ENCODE results near the gene PCDH19.

The PCDH19 gene

DNA sequence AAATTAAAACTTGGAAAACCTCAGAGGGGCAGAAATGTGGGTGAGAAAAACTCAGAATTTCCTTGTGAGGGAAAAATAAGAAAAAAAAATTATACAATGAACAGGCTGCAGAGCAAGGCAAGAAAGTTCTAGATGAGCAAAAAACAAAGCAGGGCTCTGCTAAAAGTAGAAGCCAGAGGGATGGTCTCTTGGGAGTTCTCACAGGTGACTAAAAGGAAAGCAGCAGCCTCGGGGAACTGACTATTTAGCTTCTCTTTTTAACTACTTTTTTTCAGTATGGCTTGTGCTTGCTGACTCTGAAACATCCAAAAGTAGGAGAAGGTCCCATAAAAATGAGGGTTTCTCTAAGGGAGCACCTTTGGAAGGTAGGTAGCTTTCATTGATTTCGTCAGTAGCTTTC is 36.4 kb downstream of the PCDH19 start:
- no peak overlapping the region for H2AFZ ChIP-seq (ENCODE audit: insufficient read depth, low read length, poor library complexity)
- no peak overlapping the region for H3K27ac ChIP-seq (ENCODE audit: low read depth, low read length)
- H2BK120ac ChIP-seq (ENCODE audit: insufficient read depth, low read length, poor library complexity): no peak overlapping the region
- no peak overlapping the region for H2AK5ac ChIP-seq (ENCODE audit: low read length)
- H3K9me3 ChIP-seq (ENCODE audit: insufficient read depth, low read depth, low read length): no peaks in the 10 kb centered on the region
- no peak overlapping the region for H4K12ac ChIP-seq (ENCODE audit: low read depth, low read length)
- no peak overlapping the region for H4K8ac ChIP-seq (ENCODE audit: low read depth, low read length)
- H3K9ac ChIP-seq (ENCODE audit: low read length): no peak overlapping the region
- H3K23ac ChIP-seq (ENCODE audit: low read length): no peak overlapping the region
- H3K4me3 ChIP-seq (ENCODE audit: low read depth, low read length): no peak overlapping the region
- no CpG with 5 or more reads among the region's 2 CpGs for WGBS (ENCODE audit: extremely low coverage, insufficient coverage, insufficient read length)
- H3K36me3 ChIP-seq (ENCODE audit: control insufficient read depth in 1 of 2, insufficient read depth in 2 of 2, low read length in 2 of 2): no peaks in the 10 kb centered on the region
- no peaks in the 10 kb centered on the region for H3K79me1 ChIP-seq (ENCODE audit: low read length)
- H3K18ac ChIP-seq (ENCODE audit: low read length): no peak overlapping the region
- no peaks in the 10 kb centered on the region for H3K4me1 ChIP-seq (ENCODE audit: control insufficient read depth in 1 of 2, insufficient read depth in 2 of 2, low read length in 2 of 2)
- H3K4ac ChIP-seq (ENCODE audit: low read depth, low read length): no peak overlapping the region
- H3K79me2 ChIP-seq (ENCODE audit: control insufficient read depth, insufficient read depth, low read length, poor library complexity): no peaks in the 10 kb centered on the region
- no peaks in the 10 kb centered on the region for H3K27me3 ChIP-seq (ENCODE audit: insufficient read depth, low read length)
- no peak overlapping the region for H3K4me2 ChIP-seq (ENCODE audit: low read length)
- no peak overlapping the region for H2BK12ac ChIP-seq (ENCODE audit: low read length)
- H2BK5ac ChIP-seq (ENCODE audit: low read depth, low read length, poor library complexity): no peak overlapping the region
- DNase-seq: no peak
- no peak overlapping the region for H4K91ac ChIP-seq (ENCODE audit: low read depth, low read length)
- H3K14ac ChIP-seq (ENCODE audit: low read length): no peak overlapping the region

- no peak overlapping the region for H3K18ac ChIP-seq (ENCODE audit: low read length)
- DNase-seq: peak in 1 of 2 donors; percentile 41
- no peaks in the 10 kb centered on the region for H3K79me1 ChIP-seq (ENCODE audit: low read length)
- H4K91ac ChIP-seq (ENCODE audit: low read depth, low read length): no peak overlapping the region
- H3K4me3 ChIP-seq (ENCODE audit: low read depth, low read length): no peak overlapping the region
- H2AK5ac ChIP-seq (ENCODE audit: low read length): no peak overlapping the region
- H3K79me2 ChIP-seq (ENCODE audit: control insufficient read depth, insufficient read depth, low read length, poor library complexity): no peaks in the 10 kb centered on the region
- H3K14ac ChIP-seq (ENCODE audit: low read length): no peak overlapping the region
- no peaks in the 10 kb centered on the region for H3K9me3 ChIP-seq (ENCODE audit: insufficient read depth, low read depth, low read length)
- no peak overlapping the region for H3K9ac ChIP-seq (ENCODE audit: low read length)
- H3K4me1 ChIP-seq (ENCODE audit: control insufficient read depth in 1 of 2, insufficient read depth in 2 of 2, low read length in 2 of 2): no peaks in the 10 kb centered on the region
- no peaks in the 10 kb centered on the region for H3K36me3 ChIP-seq (ENCODE audit: control insufficient read depth in 1 of 2, insufficient read depth in 2 of 2, low read length in 2 of 2)
- H2BK5ac ChIP-seq (ENCODE audit: low read depth, low read length, poor library complexity): no peak overlapping the region
- H2BK12ac ChIP-seq (ENCODE audit: low read length): no peak overlapping the region
- no peak overlapping the region for H2AFZ ChIP-seq (ENCODE audit: insufficient read depth, low read length, poor library complexity)
- H3K23ac ChIP-seq (ENCODE audit: low read length): no peak overlapping the region
- H2BK120ac ChIP-seq (ENCODE audit: insufficient read depth, low read length, poor library complexity): no peak overlapping the region
- H3K27ac ChIP-seq (ENCODE audit: low read depth, low read length): no peak overlapping the region
- no peak overlapping the region for H3K4me2 ChIP-seq (ENCODE audit: low read length)
- H4K8ac ChIP-seq (ENCODE audit: low read depth, low read length): no peak overlapping the region
- H3K27me3 ChIP-seq (ENCODE audit: insufficient read depth, low read length): no peaks in the 10 kb centered on the region
- no peak overlapping the region for H4K12ac ChIP-seq (ENCODE audit: low read depth, low read length)
- no peak overlapping the region for H3K4ac ChIP-seq (ENCODE audit: low read depth, low read length)
Observed at GRCh38 chrX:100368167-100368566, 41.9 kb downstream of the PCDH19 start.

- H3K27ac ChIP-seq (ENCODE audit: low read depth, low read length): no peak overlapping the region
- no peaks in the 10 kb centered on the region for H3K79me1 ChIP-seq (ENCODE audit: low read length)
- H3K4me2 ChIP-seq (ENCODE audit: low read length): no peak overlapping the region
- no peak overlapping the region for H3K9ac ChIP-seq (ENCODE audit: low read length)
- no peak overlapping the region for H4K8ac ChIP-seq (ENCODE audit: low read depth, low read length)
- H4K12ac ChIP-seq (ENCODE audit: low read depth, low read length): no peak overlapping the region
- H3K14ac ChIP-seq (ENCODE audit: low read length): no peak overlapping the region
- no CpG with 5 or more reads among the region's 3 CpGs for WGBS (ENCODE audit: extremely low coverage, insufficient coverage, insufficient read length)
- no peak overlapping the region for H2AFZ ChIP-seq (ENCODE audit: insufficient read depth, low read length, poor library complexity)
- no peak for DNase-seq
- H2AK5ac ChIP-seq (ENCODE audit: low read length): no peak overlapping the region
- H3K27me3 ChIP-seq (ENCODE audit: insufficient read depth, low read length): no peaks in the 10 kb centered on the region
- no peak overlapping the region for H2BK120ac ChIP-seq (ENCODE audit: insufficient read depth, low read length, poor library complexity)
- H2BK12ac ChIP-seq (ENCODE audit: low read length): no peak overlapping the region
- H2BK5ac ChIP-seq (ENCODE audit: low read depth, low read length, poor library complexity): no peak overlapping the region
- no peaks in the 10 kb centered on the region for H3K9me3 ChIP-seq (ENCODE audit: insufficient read depth, low read depth, low read length)
- H4K91ac ChIP-seq (ENCODE audit: low read depth, low read length): no peak overlapping the region
- H3K36me3 ChIP-seq (ENCODE audit: control insufficient read depth in 1 of 2, insufficient read depth in 2 of 2, low read length in 2 of 2): no peaks in the 10 kb centered on the region
- H3K18ac ChIP-seq (ENCODE audit: low read length): no peak overlapping the region
- H3K4me1 ChIP-seq (ENCODE audit: control insufficient read depth in 1 of 2, insufficient read depth in 2 of 2, low read length in 2 of 2): no peaks in the 10 kb centered on the region
- H3K4ac ChIP-seq (ENCODE audit: low read depth, low read length): no peak overlapping the region
- H3K79me2 ChIP-seq (ENCODE audit: control insufficient read depth, insufficient read depth, low read length, poor library complexity): no peaks in the 10 kb centered on the region
- no peak overlapping the region for H3K23ac ChIP-seq (ENCODE audit: low read length)
- H3K4me3 ChIP-seq (ENCODE audit: low read depth, low read length): no peak overlapping the region
Observed at GRCh38 chrX:100363896-100364295, 46.2 kb downstream of the PCDH19 start.

DNA sequence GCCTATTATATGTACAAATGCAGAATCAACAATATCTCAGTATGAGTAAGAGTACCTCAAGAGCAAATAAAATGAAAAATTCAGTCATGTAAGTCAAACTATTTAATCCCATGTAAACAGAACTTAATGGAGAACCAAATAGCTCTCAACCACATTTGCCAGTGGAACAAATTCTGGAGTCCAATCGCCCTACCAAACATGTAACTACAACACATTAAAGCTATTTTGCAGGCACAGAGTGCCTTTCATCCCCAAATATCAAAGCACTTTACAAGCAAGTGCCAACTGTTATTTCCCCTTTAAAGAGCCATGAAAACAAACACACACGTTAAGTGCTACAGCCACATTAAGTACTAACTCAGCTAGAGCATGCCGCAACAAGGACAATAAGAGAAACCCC is 51.3 kb downstream of the PCDH19 start:
- H3K9me3 ChIP-seq (ENCODE audit: insufficient read depth, low read depth, low read length): no peaks in the 10 kb centered on the region
- no peaks in the 10 kb centered on the region for H3K36me3 ChIP-seq (ENCODE audit: control insufficient read depth in 1 of 2, insufficient read depth in 2 of 2, low read length in 2 of 2)
- H3K27me3 ChIP-seq (ENCODE audit: insufficient read depth, low read length): no peaks in the 10 kb centered on the region
- H4K8ac ChIP-seq (ENCODE audit: low read depth, low read length): no peak overlapping the region
- H3K9ac ChIP-seq (ENCODE audit: low read length): no peak overlapping the region
- H3K4me1 ChIP-seq (ENCODE audit: control insufficient read depth in 1 of 2, insufficient read depth in 2 of 2, low read length in 2 of 2): no peaks in the 10 kb centered on the region
- H2BK12ac ChIP-seq (ENCODE audit: low read length): no peak overlapping the region
- no peak overlapping the region for H2AFZ ChIP-seq (ENCODE audit: insufficient read depth, low read length, poor library complexity)
- no CpG with 5 or more reads among the region's 3 CpGs for WGBS (ENCODE audit: extremely low coverage, insufficient coverage, insufficient read length)
- no peak overlapping the region for H4K12ac ChIP-seq (ENCODE audit: low read depth, low read length)
- no peak overlapping the region for H4K91ac ChIP-seq (ENCODE audit: low read depth, low read length)
- no peak overlapping the region for H3K27ac ChIP-seq (ENCODE audit: low read depth, low read length)
- H3K18ac ChIP-seq (ENCODE audit: low read length): no peak overlapping the region
- no peak overlapping the region for H2AK5ac ChIP-seq (ENCODE audit: low read length)
- H3K23ac ChIP-seq (ENCODE audit: low read length): no peak overlapping the region
- no peak for DNase-seq
- no peak overlapping the region for H3K4ac ChIP-seq (ENCODE audit: low read depth, low read length)
- no peak overlapping the region for H3K14ac ChIP-seq (ENCODE audit: low read length)
- H2BK120ac ChIP-seq (ENCODE audit: insufficient read depth, low read length, poor library complexity): no peak overlapping the region
- H3K4me2 ChIP-seq (ENCODE audit: low read length): no peak overlapping the region
- no peaks in the 10 kb centered on the region for H3K79me1 ChIP-seq (ENCODE audit: low read length)
- H3K79me2 ChIP-seq (ENCODE audit: control insufficient read depth, insufficient read depth, low read length, poor library complexity): no peaks in the 10 kb centered on the region
- no peak overlapping the region for H2BK5ac ChIP-seq (ENCODE audit: low read depth, low read length, poor library complexity)
- H3K4me3 ChIP-seq (ENCODE audit: low read depth, low read length): no peak overlapping the region
